ENCODE measurements around the gene TRIO.
"Not testable (repeated sequence)": the region's sequence is repeated elsewhere in the genome, so short reads cannot be mapped to it uniquely, and the experiment has no call there.

The TRIO gene

GRCh38 chr5:14204011-14204670 lies 61.0 kb downstream of the TRIO start:
- H3K4me3 ChIP-seq (ENCODE audit: low read depth, low read length): no peak overlapping the region

DNA sequence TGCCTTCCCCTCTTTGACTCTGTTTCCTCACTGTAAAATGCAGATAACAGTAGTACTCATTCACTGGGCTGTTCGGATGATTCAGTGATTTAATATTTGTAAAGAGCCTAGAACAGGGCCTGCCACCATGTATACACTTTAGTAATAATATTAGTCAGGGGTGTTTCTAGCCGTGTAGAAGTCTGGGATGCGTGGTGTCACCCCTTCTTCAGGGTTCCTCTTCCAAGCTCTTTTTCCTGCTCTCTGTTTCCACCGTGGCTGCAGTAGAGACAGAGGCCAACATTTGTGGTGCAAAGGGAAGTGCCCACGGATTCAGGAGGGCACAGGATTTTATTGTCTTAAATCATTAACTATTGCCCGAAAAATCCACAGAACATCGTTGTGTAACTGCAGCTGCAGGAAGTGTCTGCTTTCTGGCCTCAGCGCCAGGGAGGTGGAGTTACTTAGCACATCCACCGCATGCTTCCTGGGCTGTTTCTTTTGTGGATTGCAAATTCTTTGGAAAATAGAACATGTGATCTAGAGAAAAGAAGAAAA lies 61.7 kb downstream of the TRIO start:
- Histone ChIP-seq H2AFZ (no peak overlapping the region), H3K27me3 (ENCODE audit: control insufficient read depth, insufficient read depth, low read length) (no peaks in the 10 kb centered on the region), H3K9me3 (ENCODE audit: control insufficient read depth, low read length) (no peaks in the 10 kb centered on the region), H3K4me1 (no peaks in the 10 kb centered on the region), H3K36me3 (ENCODE audit: control insufficient read depth, insufficient read depth, low read length) (no peaks in the 10 kb centered on the region), H3K79me2 (peaks cover 41% of the 10 kb centered on the region), H3K9ac (no peak overlapping the region), H3K27ac (no peak overlapping the region), H3K4me2 (ENCODE audit: low read length) (no peak overlapping the region), H3K4me3 (ENCODE audit: low read depth, low read length) (no peak overlapping the region)
- TF ChIP-seq, protein P1, sequence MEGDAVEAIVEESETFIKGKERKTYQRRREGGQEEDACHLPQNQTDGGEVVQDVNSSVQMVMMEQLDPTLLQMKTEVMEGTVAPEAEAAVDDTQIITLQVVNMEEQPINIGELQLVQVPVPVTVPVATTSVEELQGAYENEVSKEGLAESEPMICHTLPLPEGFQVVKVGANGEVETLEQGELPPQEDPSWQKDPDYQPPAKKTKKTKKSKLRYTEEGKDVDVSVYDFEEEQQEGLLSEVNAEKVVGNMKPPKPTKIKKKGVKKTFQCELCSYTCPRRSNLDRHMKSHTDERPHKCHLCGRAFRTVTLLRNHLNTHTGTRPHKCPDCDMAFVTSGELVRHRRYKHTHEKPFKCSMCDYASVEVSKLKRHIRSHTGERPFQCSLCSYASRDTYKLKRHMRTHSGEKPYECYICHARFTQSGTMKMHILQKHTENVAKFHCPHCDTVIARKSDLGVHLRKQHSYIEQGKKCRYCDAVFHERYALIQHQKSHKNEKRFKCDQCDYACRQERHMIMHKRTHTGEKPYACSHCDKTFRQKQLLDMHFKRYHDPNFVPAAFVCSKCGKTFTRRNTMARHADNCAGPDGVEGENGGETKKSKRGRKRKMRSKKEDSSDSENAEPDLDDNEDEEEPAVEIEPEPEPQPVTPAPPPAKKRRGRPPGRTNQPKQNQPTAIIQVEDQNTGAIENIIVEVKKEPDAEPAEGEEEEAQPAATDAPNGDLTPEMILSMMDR (IDR thresholded peaks at IDR 0.05): no peak

More at GRCh38 chr5:14204011-14204670, 61.0 kb downstream of the TRIO start:
- Histone ChIP-seq H3K4me1 (no peaks in the 10 kb centered on the region), H3K36me3 (ENCODE audit: control insufficient read depth, insufficient read depth, low read length) (no peaks in the 10 kb centered on the region), H3K4me2 (ENCODE audit: low read length) (no peak overlapping the region), H3K79me2 (peaks cover 42% of the 10 kb centered on the region), H3K27me3 (ENCODE audit: control insufficient read depth, insufficient read depth, low read length) (no peaks in the 10 kb centered on the region), H3K9ac (no peak overlapping the region), H3K27ac (no peak overlapping the region), H3K9me3 (ENCODE audit: control insufficient read depth, low read length) (no peaks in the 10 kb centered on the region), H2AFZ (no peak overlapping the region)
- TF ChIP-seq, protein P1 (IDR thresholded peaks at IDR 0.05): no peak

- Histone ChIP-seq H3K79me2 (peaks cover 37% of the 10 kb centered on the region), H2AFZ (no peak overlapping the region), H3K4me2 (ENCODE audit: low read length) (no peak overlapping the region), H3K9ac (no peak overlapping the region), H3K27me3 (ENCODE audit: control insufficient read depth, insufficient read depth, low read length) (no peaks in the 10 kb centered on the region), H3K4me1 (no peaks in the 10 kb centered on the region), H3K36me3 (ENCODE audit: control insufficient read depth, insufficient read depth, low read length) (no peaks in the 10 kb centered on the region), H3K27ac (no peak overlapping the region), H3K4me3 (ENCODE audit: low read depth, low read length) (no peak overlapping the region), H3K9me3 (ENCODE audit: control insufficient read depth, low read length) (no peaks in the 10 kb centered on the region)
- TF ChIP-seq, protein P1 (IDR thresholded peaks at IDR 0.05): no peak
Measured at GRCh38 chr5:14206028-14206725, 63.0 kb downstream of the TRIO start.

GRCh38 chr5:14207428-14207827 lies 64.3 kb downstream of the TRIO start:
- not testable (repeated sequence) for H3K4me3 ChIP-seq (ENCODE audit: low read depth, low read length); H2AFZ ChIP-seq; H3K4me2 ChIP-seq (ENCODE audit: low read length); H3K9ac ChIP-seq; H3K27ac ChIP-seq; H3K27me3 ChIP-seq (ENCODE audit: control insufficient read depth, insufficient read depth, low read length); H3K36me3 ChIP-seq (ENCODE audit: control insufficient read depth, insufficient read depth, low read length); H3K4me1 ChIP-seq; H3K9me3 ChIP-seq (ENCODE audit: control insufficient read depth, low read length)
- H3K79me2 ChIP-seq: peaks cover 37% of the 10 kb centered on the region

- Histone ChIP-seq H3K36me3 (ENCODE audit: control insufficient read depth, insufficient read depth, low read length) (no peaks in the 10 kb centered on the region), H3K27ac (no peak overlapping the region), H3K4me3 (ENCODE audit: low read depth, low read length) (no peak overlapping the region), H3K4me1 (no peaks in the 10 kb centered on the region), H3K79me2 (peaks cover 37% of the 10 kb centered on the region), H3K4me2 (ENCODE audit: low read length) (no peak overlapping the region), H3K9me3 (ENCODE audit: control insufficient read depth, low read length) (no peaks in the 10 kb centered on the region), H3K27me3 (ENCODE audit: control insufficient read depth, insufficient read depth, low read length) (no peaks in the 10 kb centered on the region), H2AFZ (no peak overlapping the region), H3K9ac (no peak overlapping the region)
- TF ChIP-seq, protein P1 (IDR thresholded peaks at IDR 0.05): no peak
Measured at GRCh38 chr5:14208071-14209021, 65.2 kb downstream of the TRIO start.
